AG04449 (cell line): ENCODE results near the gene PELO.

ENCODE experiments used
- CTCF ChIA-PET: fragments of 350-600 bp; formaldehyde crosslinking; extraction: SDS; loops from one replicate; lab custom pipeline; 2021; ENCODE audit warnings: antibody characterized with exemption; lab: Yijun Ruan, JAX
- POLR2A ChIA-PET: fragments of 400-600, 350-600 bp; formaldehyde crosslinking; extraction: SDS; loops from one replicate; lab custom pipeline; 2020; ENCODE audit warnings: antibody characterized with exemption, inconsistent platforms; lab: Yijun Ruan, JAX
- DNase-seq: peaks from one replicate; pipeline ENCODE4 v3.0.0-alpha.2; 2010; ENCODE audit warnings: low read depth, low spot score
- H3K4me3 ChIP-seq: 2 replicates; pipeline ENCODE4 v1.5.1; 2011; ENCODE audit warnings: low read depth, mild to moderate bottlenecking, control low read depth, low read length
- TF ChIP-seq, protein P1 (sequence below): IDR thresholded peaks from one replicate; pipeline ENCODE4 v1.5.1; 2011; ENCODE audit warnings: mild to moderate bottlenecking, moderate library complexity, low read length, control low read depth, inconsistent platforms; ENCODE audit not compliant: insufficient read depth; ENCODE audit errors: missing control alignments

Gene PELO

DNA sequence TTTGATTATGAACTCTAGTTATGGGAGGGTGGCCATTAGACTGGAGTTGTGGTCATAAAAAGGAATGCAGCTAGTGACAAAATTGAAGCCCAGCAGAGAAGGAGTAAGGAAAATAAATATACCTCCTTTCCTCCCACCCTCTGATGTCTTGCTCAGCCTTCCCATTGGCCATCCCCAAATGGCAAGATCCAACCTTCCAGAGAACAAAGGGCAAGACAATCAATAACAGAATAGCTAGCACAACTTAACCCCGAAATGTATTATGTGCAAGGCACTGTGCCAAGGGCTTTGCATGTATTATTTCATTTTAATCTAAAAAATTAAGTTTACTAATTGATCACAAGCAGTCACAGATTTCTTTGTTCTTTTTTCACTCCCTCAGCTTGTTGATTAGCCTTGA is 3.6 kb downstream of the PELO start:
- DNase-seq: no peak
- TF ChIP-seq, protein P1, sequence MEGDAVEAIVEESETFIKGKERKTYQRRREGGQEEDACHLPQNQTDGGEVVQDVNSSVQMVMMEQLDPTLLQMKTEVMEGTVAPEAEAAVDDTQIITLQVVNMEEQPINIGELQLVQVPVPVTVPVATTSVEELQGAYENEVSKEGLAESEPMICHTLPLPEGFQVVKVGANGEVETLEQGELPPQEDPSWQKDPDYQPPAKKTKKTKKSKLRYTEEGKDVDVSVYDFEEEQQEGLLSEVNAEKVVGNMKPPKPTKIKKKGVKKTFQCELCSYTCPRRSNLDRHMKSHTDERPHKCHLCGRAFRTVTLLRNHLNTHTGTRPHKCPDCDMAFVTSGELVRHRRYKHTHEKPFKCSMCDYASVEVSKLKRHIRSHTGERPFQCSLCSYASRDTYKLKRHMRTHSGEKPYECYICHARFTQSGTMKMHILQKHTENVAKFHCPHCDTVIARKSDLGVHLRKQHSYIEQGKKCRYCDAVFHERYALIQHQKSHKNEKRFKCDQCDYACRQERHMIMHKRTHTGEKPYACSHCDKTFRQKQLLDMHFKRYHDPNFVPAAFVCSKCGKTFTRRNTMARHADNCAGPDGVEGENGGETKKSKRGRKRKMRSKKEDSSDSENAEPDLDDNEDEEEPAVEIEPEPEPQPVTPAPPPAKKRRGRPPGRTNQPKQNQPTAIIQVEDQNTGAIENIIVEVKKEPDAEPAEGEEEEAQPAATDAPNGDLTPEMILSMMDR: no peak
- H3K4me3 ChIP-seq: no peak overlapping the region
- CTCF ChIA-PET: interaction anchor here (1.4 to 1.9 kb wide), 3 partner anchors 8 to 127 kb away, joined by 3 to 5 read pairs (median 4); no protein-coding TSS in a partner anchor
- POLR2A ChIA-PET: interaction anchor here (0.6 kb wide), 1 partner anchor 8 kb away, joined by 3 read pairs; no protein-coding TSS in a partner anchor

DNA sequence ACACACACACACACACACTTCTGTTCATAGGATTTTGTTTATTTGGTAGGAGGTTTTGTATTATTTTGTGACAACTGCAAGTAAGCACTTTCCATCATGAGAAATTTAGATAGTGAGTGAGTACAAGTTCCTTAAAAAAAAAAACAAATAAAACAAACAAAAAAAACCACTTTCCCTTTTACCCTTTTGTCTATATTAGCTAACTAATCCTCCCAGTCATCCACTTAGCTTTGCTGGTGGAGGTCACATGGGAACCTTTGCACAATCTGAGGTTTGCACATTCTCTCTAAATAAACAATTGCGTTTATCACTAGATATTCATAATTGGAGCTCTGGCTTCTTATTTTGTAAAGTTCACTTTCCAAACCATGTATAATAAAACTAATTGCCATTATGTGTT is 6.8 kb downstream of the PELO start:
- ChIA-PET CTCF (interaction anchor here (1.3 kb wide), 1 partner anchor 101 kb away, joined by 4 read pairs; no protein-coding TSS in a partner anchor), POLR2A (no interaction called here)
- TF ChIP-seq, protein P1: no peak
- H3K4me3 ChIP-seq: no peak overlapping the region
- DNase-seq: no peak

DNA sequence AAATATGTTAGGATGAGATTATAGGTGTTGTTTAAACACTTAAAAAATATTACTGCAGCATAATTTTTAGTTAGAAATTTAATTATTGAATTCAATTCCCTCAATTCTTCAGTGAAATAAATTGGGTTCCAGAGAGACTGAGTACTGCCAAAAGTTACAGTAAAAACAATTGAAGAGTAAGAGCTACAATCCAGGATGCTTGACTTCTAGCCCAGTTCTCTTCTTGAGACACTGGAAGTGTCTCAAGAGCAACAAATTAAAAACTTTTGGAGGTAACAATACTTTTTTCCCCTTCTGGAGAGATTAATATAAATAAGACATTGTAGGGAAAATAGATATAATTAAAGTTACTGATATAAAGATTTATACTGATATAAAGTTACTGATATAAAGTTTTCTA is 8.3 kb downstream of the PELO start:
- DNase-seq: no peak
- ChIA-PET CTCF (interaction anchor here (1.4 kb wide), 1 partner anchor 122 kb away, joined by 3 read pairs; no protein-coding TSS in a partner anchor), POLR2A (no interaction called here)
- no peak overlapping the region for H3K4me3 ChIP-seq
- TF ChIP-seq, protein P1: no peak

DNA sequence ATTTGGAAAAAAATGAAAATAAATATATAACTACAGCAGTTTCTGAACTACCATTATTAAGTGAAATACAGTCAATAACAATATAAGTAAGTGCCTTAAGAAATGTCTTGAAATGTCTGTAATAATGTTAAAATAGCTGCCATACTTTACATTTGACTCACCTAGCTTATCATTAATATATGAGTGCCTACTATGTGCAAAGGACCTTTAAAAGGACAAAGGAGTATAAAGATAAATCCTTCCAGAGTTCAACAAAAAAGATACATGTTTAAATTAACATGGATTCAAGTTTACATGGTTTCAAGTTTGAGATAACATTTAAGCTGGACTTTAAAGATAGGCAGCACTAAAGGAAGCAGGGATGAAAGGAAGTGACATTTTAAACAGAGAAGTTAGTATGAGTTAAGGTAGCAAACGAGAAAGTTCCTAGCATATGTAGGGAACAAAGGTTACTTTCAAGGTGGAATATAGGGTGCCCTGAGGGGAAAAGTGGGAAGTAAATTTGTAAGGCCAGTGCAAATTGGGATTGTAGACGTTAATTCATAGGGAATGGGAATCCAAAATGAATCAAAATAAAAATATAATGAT is 8.9 kb downstream of the PELO start:
- no peak overlapping the region for H3K4me3 ChIP-seq
- CTCF ChIA-PET: interaction anchor here (1.4 kb wide), 1 partner anchor 122 kb away, joined by 3 read pairs; no protein-coding TSS in a partner anchor
- POLR2A ChIA-PET: no interaction called here

DNA sequence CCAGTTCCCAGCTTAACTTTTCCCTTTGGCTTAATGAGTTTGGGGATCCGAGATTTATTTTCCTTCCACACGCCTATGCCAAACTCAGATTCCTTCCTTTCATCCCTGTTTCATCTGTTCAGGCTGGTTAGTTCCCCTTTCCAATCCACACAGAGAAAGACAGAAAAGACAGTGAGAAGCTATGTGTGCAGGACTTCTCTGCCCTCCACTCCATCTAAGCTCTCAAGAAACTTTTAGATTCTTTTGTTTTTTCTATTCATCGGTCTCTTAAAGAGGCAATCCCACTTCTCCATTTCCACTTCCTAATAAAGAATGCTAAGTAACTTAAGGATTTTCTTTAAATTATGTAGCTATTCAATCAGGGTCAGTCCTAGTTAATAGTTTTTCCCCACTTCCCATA is 11.2 kb downstream of the PELO start:
- POLR2A ChIA-PET: interaction anchor here (0.9 to 1.9 kb wide), 5 partner anchors 11 to 90 kb away, joined by 3 to 11 read pairs (median 8); partner anchors contain the start of genes ITGA1 and PELO
- TF ChIP-seq, protein P1: no peak
- DNase-seq: no peak
- CTCF ChIA-PET: interaction anchor here (0.8 to 2.2 kb wide), 9 partner anchors 7 to 141 kb away, joined by 3 to 13 read pairs (median 4); partner anchors contain the start of genes ITGA1 and PELO
- H3K4me3 ChIP-seq: peak overlapping the region; percentile 76

More for the DNA sequence above, 8.9 kb downstream of the PELO start:
- DNase-seq: no peak
- TF ChIP-seq, protein P1: no peak

DNA sequence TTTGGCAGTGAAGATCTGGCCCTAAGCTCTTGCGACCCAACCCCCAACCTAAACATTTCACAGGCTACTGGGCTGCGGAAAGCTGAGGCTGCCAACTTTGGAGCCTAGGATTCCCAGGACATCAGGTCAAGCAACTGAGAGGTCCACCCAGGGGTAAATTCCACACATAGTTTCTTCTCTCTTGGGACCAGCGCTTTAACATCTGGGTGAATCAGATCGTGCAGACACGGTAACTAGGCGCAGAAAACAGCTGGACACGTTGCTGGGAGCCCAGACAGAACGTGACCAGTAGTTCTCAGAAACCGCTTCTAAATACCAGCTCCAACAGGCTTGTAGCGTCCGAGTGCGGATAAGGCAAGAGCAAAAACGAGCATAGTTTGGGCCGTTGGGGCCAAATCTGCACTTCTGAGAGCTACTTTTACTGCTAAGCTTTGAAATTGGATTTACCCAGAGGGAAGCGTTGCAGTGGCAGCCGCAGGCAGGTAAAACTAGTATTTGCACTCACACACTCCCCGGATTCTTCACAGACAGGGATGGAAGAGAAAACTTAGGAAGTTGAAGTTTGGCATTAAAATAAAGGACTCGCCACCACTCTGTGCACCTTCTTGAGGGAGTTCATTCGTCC is 11.8 kb downstream of the PELO start:
- peak overlapping the region; percentile 76 for H3K4me3 ChIP-seq
- POLR2A ChIA-PET: interaction anchor here (0.6 to 1.9 kb wide), 9 partner anchors 8 to 117 kb away, joined by 3 to 11 read pairs (median 6); partner anchors contain the start of genes ITGA1 and PELO
- DNase-seq: no peak
- CTCF ChIA-PET: interaction anchor here (0.7 to 3.2 kb wide), 12 partner anchors 8 to 142 kb away, joined by 3 to 13 read pairs (median 4); partner anchors contain the start of genes ITGA1 and PELO
- TF ChIP-seq, protein P1: no peak
